Measurements from ENCODE around the gene IRAK3.

DNA sequence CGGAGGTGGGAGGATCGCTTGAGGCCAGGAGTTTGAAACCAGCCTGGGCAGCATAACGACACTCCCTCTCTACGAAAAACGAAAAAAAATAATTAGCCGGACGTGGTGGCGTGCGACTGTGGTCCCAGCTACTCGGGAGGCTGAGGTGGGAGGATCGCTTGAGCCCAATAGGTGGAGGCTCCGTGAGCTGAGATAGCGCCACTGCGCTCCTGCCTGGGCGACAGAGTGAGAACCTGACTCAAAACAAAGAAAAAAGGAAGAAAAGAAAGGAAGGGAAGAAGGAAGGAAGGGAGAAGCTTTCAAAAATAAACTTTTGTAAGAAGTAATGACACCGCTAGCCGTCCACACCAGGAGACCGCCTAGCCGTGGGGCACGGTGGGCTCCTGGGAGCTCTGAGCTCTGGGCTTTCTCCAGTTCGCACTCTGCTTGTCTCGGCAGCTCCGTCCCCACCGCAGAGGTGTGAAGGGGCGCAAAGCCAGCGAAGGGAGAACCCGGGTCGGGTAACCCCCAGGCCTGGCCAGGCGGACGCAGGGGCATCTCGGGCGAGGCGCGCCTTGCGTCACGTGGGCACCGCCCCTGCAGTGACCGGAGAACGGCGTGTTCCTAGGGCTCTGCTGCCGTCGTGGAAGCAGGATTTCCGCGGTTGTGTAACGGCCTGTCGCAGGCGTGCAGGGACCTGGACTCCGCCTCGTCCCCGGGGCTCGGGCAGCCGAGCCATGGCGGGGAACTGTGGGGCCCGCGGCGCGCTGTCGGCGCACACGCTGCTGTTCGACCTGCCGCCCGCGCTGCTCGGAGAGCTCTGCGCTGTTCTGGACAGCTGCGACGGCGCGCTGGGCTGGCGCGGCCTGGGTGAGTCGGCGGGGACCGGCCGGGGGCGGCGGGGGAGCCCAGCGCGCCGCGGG, at the start of gene IRAK3:
- TF ChIP-seq, protein P1, sequence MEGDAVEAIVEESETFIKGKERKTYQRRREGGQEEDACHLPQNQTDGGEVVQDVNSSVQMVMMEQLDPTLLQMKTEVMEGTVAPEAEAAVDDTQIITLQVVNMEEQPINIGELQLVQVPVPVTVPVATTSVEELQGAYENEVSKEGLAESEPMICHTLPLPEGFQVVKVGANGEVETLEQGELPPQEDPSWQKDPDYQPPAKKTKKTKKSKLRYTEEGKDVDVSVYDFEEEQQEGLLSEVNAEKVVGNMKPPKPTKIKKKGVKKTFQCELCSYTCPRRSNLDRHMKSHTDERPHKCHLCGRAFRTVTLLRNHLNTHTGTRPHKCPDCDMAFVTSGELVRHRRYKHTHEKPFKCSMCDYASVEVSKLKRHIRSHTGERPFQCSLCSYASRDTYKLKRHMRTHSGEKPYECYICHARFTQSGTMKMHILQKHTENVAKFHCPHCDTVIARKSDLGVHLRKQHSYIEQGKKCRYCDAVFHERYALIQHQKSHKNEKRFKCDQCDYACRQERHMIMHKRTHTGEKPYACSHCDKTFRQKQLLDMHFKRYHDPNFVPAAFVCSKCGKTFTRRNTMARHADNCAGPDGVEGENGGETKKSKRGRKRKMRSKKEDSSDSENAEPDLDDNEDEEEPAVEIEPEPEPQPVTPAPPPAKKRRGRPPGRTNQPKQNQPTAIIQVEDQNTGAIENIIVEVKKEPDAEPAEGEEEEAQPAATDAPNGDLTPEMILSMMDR (IDR thresholded peaks at IDR 0.05): no peak
- TF ChIP-seq POLR2AphosphoS5 (IDR thresholded peaks at IDR 0.05): peak; percentile 92 to 99 (median 96)
